Neural cell (in vitro differentiated cells): ENCODE data around the gene SLC27A1. TPM values are rescaled to one million over a fixed set of nuclear protein-coding genes. Genes with fewer than 3 reads are reported as not detected.

ENCODE experiments used
- H2AFZ ChIP-seq: fragments of 200-600, 300-800 bp; sonication (generic), shearing (Covaris generic); 2 replicates; pipeline ENCODE4 v1.6.0; 2014; ENCODE audit warnings: low read depth, mild to moderate bottlenecking, antibody characterized with exemption, low read length, moderate library complexity
- H3F3A ChIP-seq: fragments of 200-600 bp; shearing (Covaris generic); 2 replicates; pipeline ENCODE4 v1.6.1; 2016; ENCODE audit warnings: mild to moderate bottlenecking, moderate library complexity, mixed read lengths, antibody characterized with exemption, low read length; ENCODE audit not compliant: insufficient read depth, poor library complexity, severe bottlenecking
- H3K27ac ChIP-seq: fragments of 200-600, 300-800 bp; sonication (generic), shearing (Covaris generic); 2 replicates; pipeline ENCODE4 v1.5.1; 2014; ENCODE audit warnings: mild to moderate bottlenecking, low read length, moderate library complexity
- H3K27me3 ChIP-seq: fragments of 300-800, 200-600 bp; sonication (generic), shearing (Covaris generic); 2 replicates; pipeline ENCODE4 v1.6.0; 2014; ENCODE audit warnings: mild to moderate bottlenecking, low read depth, low read length, moderate library complexity; ENCODE audit not compliant: insufficient read depth
- H3K36me3 ChIP-seq: fragments of 300-800, 200-600 bp; sonication (generic), shearing (Covaris generic); 2 replicates; pipeline ENCODE4 v1.5.1; 2014; ENCODE audit warnings: mild to moderate bottlenecking, antibody characterized with exemption, low read length, moderate library complexity; ENCODE audit not compliant: insufficient read depth
- H3K4me2 ChIP-seq: fragments of 300-800, 200-600 bp; sonication (generic), shearing (Covaris generic); 2 replicates; pipeline ENCODE4 v1.6.0; 2014; ENCODE audit warnings: mild to moderate bottlenecking, low read length
- H3K4me3 ChIP-seq: fragments of 300-800, 200-600 bp; sonication (generic), shearing (Covaris generic); 2 replicates; pipeline ENCODE4 v1.5.1; 2014; ENCODE audit warnings: mild to moderate bottlenecking, low read length, moderate library complexity
- H3K79me2 ChIP-seq: fragments of 200-600 bp; shearing (Covaris generic); replicated peaks from 2 replicates; pipeline ENCODE4 v1.6.0; 2014; ENCODE audit warnings: mild to moderate bottlenecking, low read length, moderate library complexity; ENCODE audit not compliant: insufficient read depth
- H3K9ac ChIP-seq: fragments of 300-800, 200-600 bp; sonication (generic), shearing (Covaris generic); 2 replicates; pipeline ENCODE4 v1.6.1; 2016; ENCODE audit warnings: mild to moderate bottlenecking, low read length, mixed read lengths
- H3K9me2 ChIP-seq: fragments of 200-600 bp; shearing (Covaris generic); 2 replicates; pipeline ENCODE4 v1.6.1; 2016; ENCODE audit warnings: mild to moderate bottlenecking, low read length, mixed read lengths; ENCODE audit not compliant: insufficient read depth
- H3K9me3 ChIP-seq: fragments of 200-600, 300-800 bp; sonication (generic), shearing (Covaris generic); 2 replicates; pipeline ENCODE4 v1.6.1; 2016; ENCODE audit warnings: mild to moderate bottlenecking, mixed run types, low read length, moderate library complexity, mixed read lengths
- H4K20me1 ChIP-seq: fragments of 200-600 bp; shearing (Covaris generic); 2 replicates; pipeline ENCODE4 v1.6.1; 2016; ENCODE audit warnings: mild to moderate bottlenecking, mixed run types; ENCODE audit not compliant: insufficient read depth
- EP300 ChIP-seq: fragments of 450-650 bp; conservative IDR thresholded peaks from 2 replicates; pipeline ENCODE4 v1.6.1; 2014; ENCODE audit warnings: antibody characterized with exemption, mild to moderate bottlenecking, moderate library complexity; ENCODE audit not compliant: poor library complexity, severe bottlenecking
- EZH2 ChIP-seq: fragments of 200-600, 300-800 bp; shearing (Covaris generic), sonication (generic); IDR thresholded peaks from 2 replicates; pipeline ENCODE4 v1.6.1; 2014; ENCODE audit warnings: antibody characterized with exemption, low read length, borderline replicate concordance, mild to moderate bottlenecking; ENCODE audit not compliant: insufficient read depth, poor library complexity, severe bottlenecking
- MXI1 ChIP-seq: fragments of 450-650 bp; conservative IDR thresholded peaks from 2 replicates; pipeline ENCODE4 v1.6.1; 2014; ENCODE audit warnings: antibody characterized with exemption, mild to moderate bottlenecking; ENCODE audit not compliant: poor library complexity, severe bottlenecking
- POLR2AphosphoS5 ChIP-seq: IDR thresholded peaks from 2 replicates; pipeline ENCODE4 v1.6.1; 2012
- RAD21 ChIP-seq: fragments of 450-650 bp; conservative IDR thresholded peaks from 2 replicates; pipeline ENCODE4 v1.6.1; 2014; ENCODE audit warnings: antibody characterized with exemption, mild to moderate bottlenecking, moderate library complexity
- SMC3 ChIP-seq: fragments of 450-650 bp; conservative IDR thresholded peaks from 2 replicates; pipeline ENCODE4 v1.6.1; 2014; ENCODE audit warnings: antibody characterized with exemption, mild to moderate bottlenecking, moderate library complexity; ENCODE audit not compliant: poor library complexity
- TAF1 ChIP-seq: IDR thresholded peaks from 2 replicates; pipeline ENCODE4 v1.6.1; 2012; ENCODE audit warnings: low read depth
- polyA plus RNA-seq: library from polyadenylated mRNA; depleted of rRNA; stranded (reverse); fragments of >200 nt; gene quantifications from 2 replicates; pipeline ENCODE4 v1.2.3, GENCODE V29; 2014
- TF ChIP-seq, protein P1 (sequence below): fragments of 450-650 bp; IDR thresholded peaks from 2 replicates; pipeline ENCODE4 v1.5.1; 2014; ENCODE audit warnings: antibody characterized with exemption, mild to moderate bottlenecking, moderate library complexity; ENCODE audit not compliant: poor library complexity, severe bottlenecking
- TF ChIP-seq, protein P2 (sequence below): IDR thresholded peaks from 2 replicates; pipeline ENCODE4 v1.6.1; 2012; ENCODE audit warnings: borderline replicate concordance

Gene SLC27A1
- polyA plus RNA-seq, 1 donor from 2014 or later, result 22.0 TPM

DNA sequence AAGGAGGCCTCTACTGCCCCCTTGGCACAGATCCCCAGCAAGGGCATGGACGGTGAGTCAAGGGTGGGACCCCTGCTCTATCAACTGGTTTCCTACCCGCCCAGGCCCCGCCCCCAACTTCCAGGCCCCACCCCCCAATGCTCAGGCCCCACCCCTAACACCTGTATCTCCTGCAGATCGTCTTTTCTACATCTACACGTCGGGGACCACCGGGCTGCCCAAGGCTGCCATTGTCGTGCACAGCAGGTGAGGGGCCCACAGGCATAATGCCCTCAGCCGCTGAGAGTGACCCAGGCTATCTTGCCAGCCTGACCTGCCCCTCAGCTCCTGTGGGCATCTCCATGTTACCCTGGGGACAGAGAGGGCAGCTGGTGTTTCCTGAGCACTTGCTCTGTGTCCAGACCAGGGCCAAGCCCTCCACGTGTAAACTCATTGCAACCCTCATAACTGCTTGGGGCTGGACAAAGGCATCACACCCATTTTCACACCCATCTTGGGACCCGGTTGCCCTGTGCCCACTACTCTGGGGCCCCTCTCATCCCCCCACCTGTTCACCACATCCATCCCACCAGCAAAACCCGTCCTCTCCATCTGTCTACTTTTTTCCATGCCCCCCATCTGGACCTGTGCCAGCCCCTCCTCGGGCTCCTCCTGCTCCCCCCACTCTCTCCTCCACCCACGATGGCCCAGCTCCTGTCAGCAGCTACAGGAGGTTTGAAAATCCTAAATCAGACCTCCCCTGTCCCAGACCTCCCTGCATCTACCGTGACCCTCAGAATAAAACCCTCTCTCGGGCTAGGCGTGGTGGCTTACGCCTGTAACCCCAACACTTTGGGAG, 17.2 kb downstream of the SLC27A1 start:
- Histone ChIP-seq H3K27ac (no peak overlapping the region), H3K9ac (no peak overlapping the region)

DNA sequence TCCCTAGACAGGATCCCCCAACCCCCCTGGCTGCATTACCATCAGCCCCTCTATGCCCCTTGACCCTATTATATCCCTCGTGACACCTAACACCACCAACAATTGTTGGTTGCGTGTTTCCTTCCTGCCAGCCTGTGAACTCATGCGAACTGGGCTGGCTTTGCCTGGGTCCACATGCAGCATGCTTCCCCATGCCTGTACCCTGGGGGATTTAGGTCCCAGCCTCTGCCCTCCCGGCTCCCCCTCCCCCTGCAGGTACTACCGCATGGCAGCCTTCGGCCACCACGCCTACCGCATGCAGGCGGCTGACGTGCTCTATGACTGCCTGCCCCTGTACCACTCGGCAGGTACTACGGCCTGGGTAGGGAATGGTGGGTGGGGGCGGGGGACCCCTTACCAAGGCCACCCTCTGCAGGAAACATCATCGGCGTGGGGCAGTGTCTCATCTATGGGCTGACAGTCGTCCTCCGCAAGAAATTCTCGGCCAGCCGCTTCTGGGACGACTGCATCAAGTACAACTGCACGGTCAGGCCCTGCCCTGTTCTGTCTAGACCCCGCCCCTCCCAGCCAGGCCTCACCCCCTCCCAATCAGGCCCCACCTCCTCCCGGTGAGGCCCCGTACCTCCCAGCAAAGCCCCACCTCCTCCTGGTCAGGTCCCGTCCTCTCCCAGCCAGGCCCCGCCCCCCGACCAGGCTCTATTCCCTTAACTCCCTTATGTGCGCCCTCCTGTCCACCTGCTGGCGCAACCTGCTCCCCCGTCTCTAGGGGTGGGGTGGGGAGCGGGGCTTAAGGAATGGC, 18.5 kb downstream of the SLC27A1 start:
- Histone ChIP-seq H3K36me3 (no peaks in the 10 kb centered on the region), H4K20me1 (no peaks in the 10 kb centered on the region), H3K9me2 (no peaks in the 10 kb centered on the region)

More for the DNA sequence above, 17.2 kb downstream of the SLC27A1 start:
- Histone ChIP-seq H3K79me2 (no peaks in the 10 kb centered on the region), H3K27me3 (no peaks in the 10 kb centered on the region), H4K20me1 (no peaks in the 10 kb centered on the region), H3F3A (no peaks in the 10 kb centered on the region), H3K4me3 (no peak overlapping the region), H3K36me3 (no peaks in the 10 kb centered on the region), H2AFZ (no peak overlapping the region), H3K9me2 (no peaks in the 10 kb centered on the region), H3K4me2 (no peak overlapping the region), H3K9me3 (no peaks in the 10 kb centered on the region)
- TF ChIP-seq SMC3 (no peak), MXI1 (no peak), RAD21 (no peak)
- TF ChIP-seq, protein P1, sequence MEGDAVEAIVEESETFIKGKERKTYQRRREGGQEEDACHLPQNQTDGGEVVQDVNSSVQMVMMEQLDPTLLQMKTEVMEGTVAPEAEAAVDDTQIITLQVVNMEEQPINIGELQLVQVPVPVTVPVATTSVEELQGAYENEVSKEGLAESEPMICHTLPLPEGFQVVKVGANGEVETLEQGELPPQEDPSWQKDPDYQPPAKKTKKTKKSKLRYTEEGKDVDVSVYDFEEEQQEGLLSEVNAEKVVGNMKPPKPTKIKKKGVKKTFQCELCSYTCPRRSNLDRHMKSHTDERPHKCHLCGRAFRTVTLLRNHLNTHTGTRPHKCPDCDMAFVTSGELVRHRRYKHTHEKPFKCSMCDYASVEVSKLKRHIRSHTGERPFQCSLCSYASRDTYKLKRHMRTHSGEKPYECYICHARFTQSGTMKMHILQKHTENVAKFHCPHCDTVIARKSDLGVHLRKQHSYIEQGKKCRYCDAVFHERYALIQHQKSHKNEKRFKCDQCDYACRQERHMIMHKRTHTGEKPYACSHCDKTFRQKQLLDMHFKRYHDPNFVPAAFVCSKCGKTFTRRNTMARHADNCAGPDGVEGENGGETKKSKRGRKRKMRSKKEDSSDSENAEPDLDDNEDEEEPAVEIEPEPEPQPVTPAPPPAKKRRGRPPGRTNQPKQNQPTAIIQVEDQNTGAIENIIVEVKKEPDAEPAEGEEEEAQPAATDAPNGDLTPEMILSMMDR, result no peak
- TF ChIP-seq, protein P2, sequence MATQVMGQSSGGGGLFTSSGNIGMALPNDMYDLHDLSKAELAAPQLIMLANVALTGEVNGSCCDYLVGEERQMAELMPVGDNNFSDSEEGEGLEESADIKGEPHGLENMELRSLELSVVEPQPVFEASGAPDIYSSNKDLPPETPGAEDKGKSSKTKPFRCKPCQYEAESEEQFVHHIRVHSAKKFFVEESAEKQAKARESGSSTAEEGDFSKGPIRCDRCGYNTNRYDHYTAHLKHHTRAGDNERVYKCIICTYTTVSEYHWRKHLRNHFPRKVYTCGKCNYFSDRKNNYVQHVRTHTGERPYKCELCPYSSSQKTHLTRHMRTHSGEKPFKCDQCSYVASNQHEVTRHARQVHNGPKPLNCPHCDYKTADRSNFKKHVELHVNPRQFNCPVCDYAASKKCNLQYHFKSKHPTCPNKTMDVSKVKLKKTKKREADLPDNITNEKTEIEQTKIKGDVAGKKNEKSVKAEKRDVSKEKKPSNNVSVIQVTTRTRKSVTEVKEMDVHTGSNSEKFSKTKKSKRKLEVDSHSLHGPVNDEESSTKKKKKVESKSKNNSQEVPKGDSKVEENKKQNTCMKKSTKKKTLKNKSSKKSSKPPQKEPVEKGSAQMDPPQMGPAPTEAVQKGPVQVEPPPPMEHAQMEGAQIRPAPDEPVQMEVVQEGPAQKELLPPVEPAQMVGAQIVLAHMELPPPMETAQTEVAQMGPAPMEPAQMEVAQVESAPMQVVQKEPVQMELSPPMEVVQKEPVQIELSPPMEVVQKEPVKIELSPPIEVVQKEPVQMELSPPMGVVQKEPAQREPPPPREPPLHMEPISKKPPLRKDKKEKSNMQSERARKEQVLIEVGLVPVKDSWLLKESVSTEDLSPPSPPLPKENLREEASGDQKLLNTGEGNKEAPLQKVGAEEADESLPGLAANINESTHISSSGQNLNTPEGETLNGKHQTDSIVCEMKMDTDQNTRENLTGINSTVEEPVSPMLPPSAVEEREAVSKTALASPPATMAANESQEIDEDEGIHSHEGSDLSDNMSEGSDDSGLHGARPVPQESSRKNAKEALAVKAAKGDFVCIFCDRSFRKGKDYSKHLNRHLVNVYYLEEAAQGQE, result no peak

More for the DNA sequence above, 18.5 kb downstream of the SLC27A1 start:
- no peak overlapping the region for H3K4me2 ChIP-seq
- H3K9me3 ChIP-seq, result no peaks in the 10 kb centered on the region
- no peaks in the 10 kb centered on the region for H3F3A ChIP-seq
- H3K27ac ChIP-seq, result no peak overlapping the region
- H3K79me2 ChIP-seq, result no peaks in the 10 kb centered on the region
- TF ChIP-seq EZH2 (no peak), MXI1 (no peak), SMC3 (no peak), RAD21 (no peak), EP300 (no peak), TAF1 (no peak), POLR2AphosphoS5 (no peak)
- TF ChIP-seq, protein P2, result no peak
- TF ChIP-seq, protein P1, result no peak
- H3K9ac ChIP-seq, result no peak overlapping the region
- H2AFZ ChIP-seq, result no peak overlapping the region
- no peak overlapping the region for H3K4me3 ChIP-seq
- no peaks in the 10 kb centered on the region for H3K27me3 ChIP-seq
